CD4-positive, alpha-beta memory T cell (primary cell): ENCODE data around the gene RGS7BP. TPM values are rescaled to one million over a fixed set of nuclear protein-coding genes. Genes with fewer than 3 reads are reported as not detected.
"Not testable (repeated sequence)": the region's sequence is repeated elsewhere in the genome, so short reads cannot be mapped to it uniquely, and the experiment has no call there.

Experiments
- CTCF ChIA-PET: fragments of 350-600 bp; sonication (Branson Sonifier 250); formaldehyde crosslinking; loops from one replicate; lab custom pipeline; 2021; ENCODE audit warnings: inconsistent platforms; ENCODE audit not compliant: partially characterized antibody; lab: Charles Lee
- POLR2A ChIA-PET: fragments of 350-600 bp; sonication (Branson Sonifier 250); formaldehyde crosslinking; loops from one replicate; lab custom pipeline; 2021; ENCODE audit not compliant: partially characterized antibody; lab: Charles Lee
- DNase-seq, 5 donors: peaks; one replicate each; pipeline versions ENCODE4 v3.0.0 to v3.0.0-alpha.2; 2020 to 2022; ENCODE audit warnings: mixed read lengths in 1 of 5
- H3K27ac ChIP-seq: one replicate; pipeline ENCODE4 v1.7.0; 2013; ENCODE audit warnings: low read depth, low read length
- H3K27me3 ChIP-seq: 2 replicates; pipeline ENCODE4 v1.7.0; 2013; ENCODE audit warnings: mild to moderate bottlenecking, low read length, moderate library complexity; ENCODE audit not compliant: insufficient read depth
- H3K36me3 ChIP-seq: 2 replicates; pipeline ENCODE4 v1.7.0; 2013; ENCODE audit warnings: mild to moderate bottlenecking, low read length, moderate library complexity; ENCODE audit not compliant: insufficient read depth
- H3K4me1 ChIP-seq: 2 replicates; pipeline ENCODE4 v1.7.0; 2013; ENCODE audit warnings: mild to moderate bottlenecking, low read length, moderate library complexity; ENCODE audit not compliant: insufficient read depth
- H3K4me3 ChIP-seq, 2 donors: one replicate each; pipeline ENCODE4 v1.7.0; 2013; ENCODE audit warnings: low read length in 2 of 2, mild to moderate bottlenecking in 1 of 2
- H3K9me3 ChIP-seq, 2 donors: one replicate each; pipeline ENCODE4 v1.7.0; 2013; ENCODE audit warnings: low read length in 2 of 2, control low read depth in 1 of 2; ENCODE audit not compliant: control insufficient read depth in 1 of 2
- H3K27ac Mint-ChIP-seq, 7 donors: one replicate each; pipeline ENCODE4 v1.8.0; 2020 to 2021; ENCODE audit warnings: mixed read lengths in 7 of 7, mild to moderate bottlenecking in 6 of 7, inconsistent platforms in 3 of 7, moderate library complexity in 3 of 7
- H3K27me3 Mint-ChIP-seq, 2 donors: one replicate each; pipeline ENCODE4 v1.8.0; 2020 to 2021; ENCODE audit warnings: mixed read lengths in 2 of 2
- H3K36me3 Mint-ChIP-seq, 2 donors: one replicate each; pipeline ENCODE4 v1.8.0; 2020 to 2021; ENCODE audit warnings: mixed read lengths in 2 of 2, inconsistent platforms in 1 of 2, mild to moderate bottlenecking in 1 of 2
- H3K4me1 Mint-ChIP-seq, 4 donors: one replicate each; pipeline ENCODE4 v1.8.0; 2020 to 2021; ENCODE audit warnings: mixed read lengths in 4 of 4, mild to moderate bottlenecking in 1 of 4
- H3K4me3 Mint-ChIP-seq, 8 donors: one replicate each; pipeline ENCODE4 v1.8.0; 2020 to 2021; ENCODE audit warnings: mixed read lengths in 8 of 8, mild to moderate bottlenecking in 7 of 8, moderate library complexity in 6 of 8, inconsistent platforms in 3 of 8
- H3K9me3 Mint-ChIP-seq, 8 donors: one replicate each; pipeline ENCODE4 v1.8.0; 2020 to 2021; ENCODE audit warnings: mixed read lengths in 8 of 8, mild to moderate bottlenecking in 5 of 8, inconsistent platforms in 3 of 8, moderate library complexity in 1 of 8
- intact Hi-C: fragments of 100-400 bp; cut with micrococcal nuclease; formaldehyde crosslinking; loops from one replicate; pipeline ENCODE4 v1.15.1; 2023
- polyA plus RNA-seq, 2 donors: library from polyadenylated mRNA; unstranded; fragments of 300-500 nt; fragmentation: Illumina TruSeq; gene quantifications; one replicate each; pipeline ENCODE4 v1.2.3, GENCODE V29; 2021
- total RNA-seq, 2 experiments: library from RNA; stranded (reverse); gene quantifications; one replicate each; pipeline ENCODE4 v1.2.3, GENCODE V29; 2021

Gene RGS7BP
- total and polyA plus RNA-seq, 4 experiments from 2014 or later = not detected

DNA sequence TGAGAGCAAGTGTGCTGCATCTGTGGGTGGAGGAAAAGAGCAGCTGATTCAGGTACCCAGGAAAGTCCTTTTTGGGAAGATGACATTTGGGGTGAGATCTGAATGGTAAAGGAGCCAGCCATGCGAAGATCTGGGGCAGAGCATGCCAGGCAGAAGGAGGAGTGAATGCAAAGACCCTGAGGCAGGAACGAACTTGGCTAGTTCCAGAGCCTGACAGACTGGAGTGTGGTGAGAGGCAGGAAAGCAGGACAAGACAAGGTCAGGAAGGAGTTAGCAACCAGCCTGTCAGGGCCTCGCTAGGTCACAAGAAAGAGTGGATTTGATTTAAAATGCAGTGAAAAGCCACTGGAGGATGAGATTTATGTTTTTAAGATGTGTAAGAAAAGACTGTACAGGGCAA lies 28.2 kb downstream of the RGS7BP start:
- H3K27me3 ChIP-seq = no peaks in the 10 kb centered on the region
- H3K4me1 ChIP-seq = no peaks in the 10 kb centered on the region
- no peak overlapping the region for H3K4me3 ChIP-seq
- H3K27me3 Mint-ChIP-seq = no peaks in the 10 kb centered on the region
- no peak for DNase-seq
- CTCF ChIA-PET = no interaction called here
- no peaks in the 10 kb centered on the region for H3K36me3 Mint-ChIP-seq
- no peak overlapping the region for H3K27ac ChIP-seq
- H3K36me3 ChIP-seq = no peaks in the 10 kb centered on the region
- POLR2A ChIA-PET = no interaction called here
- H3K9me3 Mint-ChIP-seq = peaks cover 0 to 6% (median 0%) of the 10 kb centered on the region in 8 donors
- no peaks in the 10 kb centered on the region for H3K9me3 ChIP-seq
- H3K4me1 Mint-ChIP-seq = no peaks in the 10 kb centered on the region
- intact Hi-C loops = no loop called here
- no peak overlapping the region for H3K27ac Mint-ChIP-seq
- no peak overlapping the region for H3K4me3 Mint-ChIP-seq

- intact Hi-C loops = no loop called here
- no peaks in the 10 kb centered on the region for H3K4me1 ChIP-seq
- H3K27me3 ChIP-seq = no peaks in the 10 kb centered on the region
- Mint-ChIP-seq H3K4me3 (no peak overlapping the region), H3K36me3 (no peaks in the 10 kb centered on the region), H3K27ac (no peak overlapping the region), H3K27me3 (peaks cover 0 to 2% of the 10 kb centered on the region in 2 donors), H3K9me3 (peaks cover 2 to 28% (median 14%) of the 10 kb centered on the region in 8 donors), H3K4me1 (no peaks in the 10 kb centered on the region)
- DNase-seq = no peak
- CTCF ChIA-PET = no interaction called here
- H3K27ac ChIP-seq = no peak overlapping the region
- no peak overlapping the region for H3K4me3 ChIP-seq
- no peaks in the 10 kb centered on the region for H3K9me3 ChIP-seq
- no peaks in the 10 kb centered on the region for H3K36me3 ChIP-seq
- POLR2A ChIA-PET = no interaction called here
These were observed 52.1 kb downstream of the RGS7BP start for GRCh38 chr5:64557911-64558310.

DNA sequence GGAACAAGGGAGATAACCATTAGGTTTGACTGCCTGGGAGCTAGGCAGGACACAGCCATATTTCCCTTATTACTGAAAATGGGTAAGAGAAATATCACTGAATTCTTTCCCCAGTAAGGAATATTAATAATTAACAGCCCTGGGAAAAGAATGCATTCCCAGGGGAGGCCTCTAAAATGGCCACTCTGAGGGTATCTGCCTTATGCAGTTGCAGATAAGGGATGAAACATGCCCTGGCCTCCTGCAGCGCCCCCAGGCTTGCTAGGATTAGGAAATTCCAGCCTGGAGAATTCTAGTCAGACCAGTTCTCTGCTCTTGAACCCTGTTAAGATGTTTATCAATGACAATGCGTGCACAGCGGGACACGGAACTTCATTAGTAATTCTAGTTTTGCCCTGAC lies 52.8 kb downstream of the RGS7BP start:
- intact Hi-C loops, CTCF ChIA-PET: not testable (repeated sequence)

DNA sequence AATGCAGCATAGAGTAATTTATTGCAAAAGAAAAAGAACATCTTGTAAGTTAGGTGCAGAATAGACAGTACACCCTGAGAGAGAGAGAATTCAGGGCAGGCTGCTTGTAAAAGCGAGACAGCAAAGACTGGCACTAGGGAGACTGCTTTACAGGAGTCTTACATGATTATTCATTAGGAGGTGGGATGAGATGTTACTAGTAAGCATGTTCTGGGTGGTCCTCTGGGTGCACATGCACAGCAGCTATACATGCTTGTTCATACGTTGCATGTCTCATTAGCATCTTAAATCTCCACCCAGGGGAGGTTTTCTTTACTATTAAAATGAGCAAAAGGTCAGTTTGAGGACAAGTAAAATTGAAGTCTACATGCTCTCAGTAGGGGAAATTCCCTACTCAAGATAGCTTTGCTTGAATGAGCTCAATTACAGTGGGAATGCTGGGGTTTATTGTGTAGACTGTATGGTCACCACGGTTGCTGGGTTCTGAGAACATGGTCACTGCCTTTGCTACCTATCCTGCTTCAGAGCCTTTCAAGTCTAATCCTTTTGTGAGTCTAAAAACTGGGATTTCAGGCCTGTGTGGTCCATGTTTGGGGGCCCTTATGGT lies 60.6 kb downstream of the RGS7BP start:
- no peak overlapping the region for H3K27ac ChIP-seq
- POLR2A ChIA-PET = no interaction called here
- no peak for DNase-seq
- H3K36me3 Mint-ChIP-seq = no peaks in the 10 kb centered on the region
- H3K27me3 Mint-ChIP-seq = peaks cover 0 to 1% of the 10 kb centered on the region in 2 donors
- no peaks in the 10 kb centered on the region for H3K4me1 ChIP-seq
- peaks cover 0 to 4% (median 0%) of the 10 kb centered on the region in 8 donors for H3K9me3 Mint-ChIP-seq
- no peaks in the 10 kb centered on the region for H3K9me3 ChIP-seq
- intact Hi-C loops = no loop called here
- H3K4me3 ChIP-seq = no peak overlapping the region
- H3K4me1 Mint-ChIP-seq = no peaks in the 10 kb centered on the region
- H3K4me3 Mint-ChIP-seq = no peak overlapping the region
- CTCF ChIA-PET = interaction anchor here (1.2 to 1.4 kb wide), 2 partner anchors 17 to 31 kb away, joined by 3 read pairs; no protein-coding TSS in a partner anchor
- no peak overlapping the region for H3K27ac Mint-ChIP-seq
- H3K27me3 ChIP-seq = no peaks in the 10 kb centered on the region
- H3K36me3 ChIP-seq = no peaks in the 10 kb centered on the region

More for the DNA sequence above, 52.8 kb downstream of the RGS7BP start:
- H3K9me3 Mint-ChIP-seq = peaks cover 2 to 28% (median 14%) of the 10 kb centered on the region in 8 donors
- H3K9me3 ChIP-seq, H3K27me3 Mint-ChIP-seq, H3K27me3 ChIP-seq, DNase-seq, H3K36me3 Mint-ChIP-seq, H3K4me3 ChIP-seq, H3K36me3 ChIP-seq, H3K27ac Mint-ChIP-seq, H3K4me1 ChIP-seq, H3K4me1 Mint-ChIP-seq, H3K27ac ChIP-seq, H3K4me3 Mint-ChIP-seq, POLR2A ChIA-PET: not testable (repeated sequence)

DNA sequence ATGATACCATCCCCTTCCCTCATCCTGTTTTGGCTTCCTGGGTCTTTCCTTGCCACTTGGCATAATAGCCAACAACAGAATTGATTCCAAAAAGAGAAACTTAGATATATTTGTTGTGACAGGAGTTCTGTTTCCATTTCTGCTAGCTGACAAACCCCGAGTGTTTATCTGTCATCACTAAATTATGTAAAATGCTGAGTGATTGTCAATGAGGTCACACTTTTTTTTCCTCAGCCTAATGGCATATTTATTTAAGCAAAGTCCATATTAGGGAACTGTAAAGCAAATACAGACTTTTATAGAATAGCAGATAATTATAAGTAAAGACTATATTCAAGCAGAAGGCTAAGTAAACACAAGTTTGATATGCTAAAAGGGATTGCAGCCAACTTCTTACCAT lies 64.0 kb downstream of the RGS7BP start:
- no peak overlapping the region for H3K27ac Mint-ChIP-seq
- no peak overlapping the region for H3K4me3 Mint-ChIP-seq
- no peaks in the 10 kb centered on the region for H3K27me3 ChIP-seq
- ChIA-PET CTCF (no interaction called here), POLR2A (no interaction called here)
- no peaks in the 10 kb centered on the region for H3K36me3 ChIP-seq
- peaks cover 0 to 2% (median 0%) of the 10 kb centered on the region in 8 donors for H3K9me3 Mint-ChIP-seq
- no peak overlapping the region for H3K4me3 ChIP-seq
- H3K9me3 ChIP-seq = no peaks in the 10 kb centered on the region
- no peaks in the 10 kb centered on the region for H3K4me1 Mint-ChIP-seq
- intact Hi-C loops = no loop called here
- no peak overlapping the region for H3K27ac ChIP-seq
- H3K36me3 Mint-ChIP-seq = no peaks in the 10 kb centered on the region
- H3K4me1 ChIP-seq = no peaks in the 10 kb centered on the region
- no peak for DNase-seq
- no peaks in the 10 kb centered on the region for H3K27me3 Mint-ChIP-seq

DNA sequence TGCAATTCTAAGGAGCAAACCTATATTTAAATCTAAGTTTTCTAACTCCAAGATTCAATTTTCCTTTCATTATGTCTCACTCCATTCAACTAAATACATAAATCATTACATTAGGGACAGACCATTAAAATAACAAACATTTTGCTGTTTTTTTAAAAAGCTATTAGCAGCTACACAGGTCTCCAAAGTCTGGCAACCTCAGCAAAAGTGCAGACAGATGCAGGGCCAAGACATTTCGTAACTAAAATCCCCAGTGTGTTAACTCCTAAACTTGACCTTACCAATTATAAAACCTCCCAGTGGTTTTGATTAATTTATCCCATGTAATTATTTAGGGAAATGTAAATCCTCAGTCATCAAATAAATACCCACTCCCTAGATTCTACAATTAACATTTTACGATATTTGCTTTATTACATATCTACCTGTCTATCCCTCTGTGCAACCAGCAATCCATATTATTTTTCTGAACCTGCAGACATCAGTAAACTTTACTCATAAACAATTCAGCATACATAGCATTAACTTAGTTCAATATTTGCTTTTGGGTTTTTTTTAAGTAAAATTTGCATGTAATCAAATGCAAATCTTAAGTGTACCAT lies 64.7 kb downstream of the RGS7BP start:
- POLR2A ChIA-PET = no interaction called here
- no peak overlapping the region for H3K4me3 Mint-ChIP-seq
- no peak overlapping the region for H3K27ac ChIP-seq
- no peaks in the 10 kb centered on the region for H3K36me3 Mint-ChIP-seq
- no peaks in the 10 kb centered on the region for H3K4me1 Mint-ChIP-seq
- CTCF ChIA-PET = no interaction called here
- no peaks in the 10 kb centered on the region for H3K27me3 Mint-ChIP-seq
- H3K27me3 ChIP-seq = no peaks in the 10 kb centered on the region
- H3K9me3 Mint-ChIP-seq = peaks cover 0 to 2% (median 0%) of the 10 kb centered on the region in 8 donors
- H3K4me1 ChIP-seq = no peaks in the 10 kb centered on the region
- H3K4me3 ChIP-seq = no peak overlapping the region
- no peaks in the 10 kb centered on the region for H3K36me3 ChIP-seq
- H3K27ac Mint-ChIP-seq = no peak overlapping the region
- DNase-seq = no peak
- no peaks in the 10 kb centered on the region for H3K9me3 ChIP-seq
- intact Hi-C loops = no loop called here

GRCh38 chr5:64575561-64575960 lies 69.7 kb downstream of the RGS7BP start:
- no peaks in the 10 kb centered on the region for H3K36me3 ChIP-seq
- no peak overlapping the region for H3K27ac Mint-ChIP-seq
- ChIA-PET CTCF (no interaction called here), POLR2A (no interaction called here)
- peaks cover 0 to 2% (median 0%) of the 10 kb centered on the region in 8 donors for H3K9me3 Mint-ChIP-seq
- intact Hi-C loops = no loop called here
- no peak overlapping the region for H3K4me3 Mint-ChIP-seq
- no peaks in the 10 kb centered on the region for H3K36me3 Mint-ChIP-seq
- H3K4me1 Mint-ChIP-seq = no peaks in the 10 kb centered on the region
- no peak overlapping the region for H3K4me3 ChIP-seq
- no peak overlapping the region for H3K27ac ChIP-seq
- no peaks in the 10 kb centered on the region for H3K4me1 ChIP-seq
- H3K27me3 ChIP-seq = no peaks in the 10 kb centered on the region
- no peaks in the 10 kb centered on the region for H3K9me3 ChIP-seq
- DNase-seq = no peak
- peaks cover 7 to 14% of the 10 kb centered on the region in 2 donors for H3K27me3 Mint-ChIP-seq
